ENCODE data around the gene DYSF. TPM values are rescaled to one million over a fixed set of nuclear protein-coding genes. Genes with fewer than 3 reads are reported as not detected.

DYSF gene
- total RNA-seq, 4 donors from 2014 or later = 0.93 to 3.2 (median 2.8) TPM

- intact Hi-C loops (cut with DNase I; ENCODE audit: low total_unique reads) = no loop called here
- H3K4me3 ChIP-seq (ENCODE audit: low read depth, poor library complexity, severe bottlenecking) = no peak overlapping the region
- WGBS, 2 donors = 63 to 78% methylated on average over 1 of the region's 1 CpG
- no peak for TF ChIP-seq CTCF (IDR thresholded peaks at IDR 0.05)
- TF ChIP-seq POLR2A (IDR thresholded peaks at IDR 0.05) = no peak
- no peak for DNase-seq (ENCODE audit: low spot score in 2 of 2)
Measured at GRCh38 chr2:71724793-71725192, 271.4 kb downstream of the DYSF start.

DNA sequence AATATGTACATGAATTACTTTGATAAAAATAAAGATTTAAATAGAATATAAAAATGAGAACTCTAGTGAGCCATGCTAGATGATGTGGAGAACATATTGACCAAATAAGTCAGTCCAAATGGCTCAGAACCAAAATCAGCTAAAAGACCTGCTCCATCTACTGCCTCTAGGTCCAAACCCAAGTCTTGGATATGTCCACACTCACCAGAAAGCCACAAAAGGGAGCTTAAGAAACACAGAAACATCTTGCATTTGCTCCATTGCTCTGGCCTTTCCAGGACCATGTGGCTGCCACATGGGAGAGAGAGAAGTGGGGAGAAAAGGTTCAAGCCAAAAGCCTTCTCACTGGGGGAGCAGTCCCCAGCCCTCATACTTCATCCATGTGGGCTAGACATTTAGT, 272.5 kb downstream of the DYSF start:
- peak in 1 of 2 donors; percentile 53 for DNase-seq (ENCODE audit: low spot score in 2 of 2)
- H3K4me3 ChIP-seq (ENCODE audit: low read depth, poor library complexity, severe bottlenecking) = no peak overlapping the region
- TF ChIP-seq POLR2A (IDR thresholded peaks at IDR 0.05) (no peak), CTCF (IDR thresholded peaks at IDR 0.05) (no peak)
- intact Hi-C loops (cut with DNase I; ENCODE audit: low total_unique reads) = no loop called here

DNA sequence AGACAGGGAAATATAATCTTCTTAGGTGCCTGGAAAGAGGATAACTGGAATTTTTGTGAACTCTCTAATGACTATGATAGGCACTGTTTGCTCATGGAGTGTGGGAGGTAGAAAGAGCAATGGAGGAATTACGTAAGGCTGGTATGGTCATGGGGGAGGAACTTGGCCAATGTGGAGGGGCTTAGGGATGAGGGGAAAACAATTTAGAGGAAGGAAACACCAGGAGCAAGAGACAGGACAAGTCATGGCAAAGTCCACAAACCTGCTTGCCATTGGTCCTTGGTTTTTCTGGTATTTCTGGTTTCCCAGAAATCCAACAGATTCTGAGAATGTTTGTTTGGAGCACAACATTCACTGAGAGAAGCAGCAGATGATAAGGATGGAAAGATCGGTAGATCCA, 274.2 kb downstream of the DYSF start:
- TF ChIP-seq POLR2A (IDR thresholded peaks at IDR 0.05) = no peak
- no peak for TF ChIP-seq CTCF (IDR thresholded peaks at IDR 0.05)
- 57 to 62% methylated on average over 2 of the region's 2 CpGs for WGBS, 2 donors
- no peak overlapping the region for H3K4me3 ChIP-seq (ENCODE audit: low read depth, poor library complexity, severe bottlenecking)
- peak in 1 of 2 donors; percentile 15 for DNase-seq (ENCODE audit: low spot score in 2 of 2)
- intact Hi-C loops (cut with DNase I; ENCODE audit: low total_unique reads) = no loop called here

DNA sequence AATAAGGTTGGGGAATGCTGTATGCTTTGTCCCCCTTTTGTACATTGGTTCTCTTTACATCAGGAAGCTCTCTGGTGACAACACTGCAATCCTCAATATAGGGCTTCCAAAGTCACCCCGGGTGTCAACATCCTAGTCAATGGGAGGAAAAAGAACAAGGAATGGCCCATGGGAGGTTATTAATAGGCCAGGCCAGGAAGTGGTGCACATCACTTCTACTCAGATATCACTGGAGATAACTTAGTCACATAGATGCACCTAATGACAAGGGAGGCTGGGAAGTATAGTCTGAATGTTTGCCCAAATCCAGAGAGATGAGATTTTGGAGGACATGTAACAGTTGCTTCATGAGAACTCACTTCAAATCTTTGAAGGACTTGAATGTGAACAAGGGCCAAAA, 274.7 kb downstream of the DYSF start:
- WGBS, 2 donors = 71 to 85% methylated on average over 1 of the region's 1 CpG

GRCh38 chr2:71730785-71731383, 277.5 kb downstream of the DYSF start:
- no peak for DNase-seq (ENCODE audit: low spot score in 2 of 2)
- intact Hi-C loops (cut with DNase I; ENCODE audit: low total_unique reads) = no loop called here
- TF ChIP-seq CTCF (IDR thresholded peaks at IDR 0.05) (no peak), POLR2A (IDR thresholded peaks at IDR 0.05) (no peak)
- WGBS, 2 donors = 78 to 87% methylated on average over 17 of the region's 17 CpGs
- no peak overlapping the region for H3K4me3 ChIP-seq (ENCODE audit: low read depth, poor library complexity, severe bottlenecking)

More for the DNA sequence above, 274.7 kb downstream of the DYSF start:
- peak in 1 of 2 donors; percentile 18 for DNase-seq (ENCODE audit: low spot score in 2 of 2)
- intact Hi-C loops (cut with DNase I; ENCODE audit: low total_unique reads) = no loop called here
- H3K4me3 ChIP-seq (ENCODE audit: low read depth, poor library complexity, severe bottlenecking) = no peak overlapping the region
- TF ChIP-seq POLR2A (IDR thresholded peaks at IDR 0.05) = no peak

GRCh38 chr2:71734620-71735019, 281.3 kb downstream of the DYSF start:
- intact Hi-C loops (cut with DNase I; ENCODE audit: low total_unique reads) = no loop called here
- DNase-seq (ENCODE audit: low spot score in 2 of 2) = no peak
- H3K4me3 ChIP-seq (ENCODE audit: low read depth, poor library complexity, severe bottlenecking) = no peak overlapping the region
- TF ChIP-seq POLR2A (IDR thresholded peaks at IDR 0.05) (no peak), CTCF (IDR thresholded peaks at IDR 0.05) (no peak)

All from lower leg skin (tissue), 4 donors.